AG09309 (cell line): ENCODE data around the gene CDH4.

ENCODE experiments used
- DNase-seq: peaks from one replicate; pipeline ENCODE4 v3.0.0-alpha.2; 2010; ENCODE audit warnings: low read depth
- H3K4me3 ChIP-seq: 2 replicates; pipeline ENCODE4 v1.5.1; 2011; ENCODE audit warnings: mild to moderate bottlenecking, low read depth, low read length, moderate library complexity; ENCODE audit not compliant: control insufficient read depth
- CTCF ChIP-seq: IDR thresholded peaks from 2 replicates; pipeline ENCODE4 v1.5.1; 2011; ENCODE audit warnings: mild to moderate bottlenecking, low read depth, low read length, inconsistent platforms; ENCODE audit not compliant: insufficient read depth, control insufficient read depth; ENCODE audit errors: missing control alignments

The CDH4 gene

GRCh38 chr20:61460261-61461052 lies 208.4 kb downstream of the CDH4 start:
- H3K4me3 ChIP-seq, result no peak overlapping the region
- no peak for TF ChIP-seq CTCF
- DNase-seq, result no peak

DNA sequence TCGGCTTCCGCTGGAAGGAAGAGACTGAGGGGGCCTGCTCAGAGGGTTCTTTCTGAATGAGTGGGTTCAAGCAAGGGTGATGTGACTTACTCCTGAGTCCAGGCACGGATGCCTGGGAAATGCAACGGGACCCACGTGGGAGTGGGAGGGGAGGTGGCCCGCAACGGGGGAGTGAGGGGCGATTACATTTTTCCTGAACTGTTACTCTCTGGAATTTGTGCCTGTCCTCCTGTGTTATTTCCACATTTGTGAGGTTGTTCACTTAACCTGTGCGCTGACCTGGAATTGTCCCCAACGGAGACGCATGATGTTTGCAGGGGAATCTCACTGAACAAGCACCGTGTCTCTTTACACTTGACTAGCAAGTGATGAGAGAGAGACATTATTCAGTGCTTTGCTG lies 209.4 kb downstream of the CDH4 start:
- no peak overlapping the region for H3K4me3 ChIP-seq
- no peak for DNase-seq
- no peak for TF ChIP-seq CTCF

GRCh38 chr20:61464307-61465303 lies 212.5 kb downstream of the CDH4 start:
- no peak for TF ChIP-seq CTCF
- no peak overlapping the region for H3K4me3 ChIP-seq
- DNase-seq, result no peak

- DNase-seq, result no peak
- H3K4me3 ChIP-seq, result no peak overlapping the region
- TF ChIP-seq CTCF, result no peak
Observed at GRCh38 chr20:61475729-61476128, 223.7 kb downstream of the CDH4 start.

GRCh38 chr20:61476956-61477355 lies 224.9 kb downstream of the CDH4 start:
- H3K4me3 ChIP-seq, result no peak overlapping the region
- no peak for DNase-seq
- TF ChIP-seq CTCF, result no peak

DNA sequence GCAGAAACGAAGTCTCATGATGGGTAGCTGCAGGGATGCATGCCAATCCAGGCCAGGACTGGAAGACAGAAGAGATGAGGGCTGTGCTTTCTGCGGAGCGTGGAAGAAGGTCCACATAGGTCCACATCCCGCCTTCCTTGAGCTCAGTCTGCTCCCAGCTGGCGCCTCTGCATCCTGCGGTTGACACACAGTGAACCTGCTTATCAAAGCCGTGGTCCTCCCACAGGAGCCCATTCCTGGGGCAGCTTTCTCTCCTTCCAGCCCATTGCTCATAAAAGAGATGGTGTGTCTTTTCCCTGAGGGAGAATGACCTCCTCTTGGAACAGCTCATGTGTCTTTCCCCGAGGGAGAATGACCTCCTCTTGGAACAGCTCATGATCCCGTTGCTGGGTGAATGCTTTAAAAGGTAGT lies 225.4 kb downstream of the CDH4 start:
- H3K4me3 ChIP-seq, result no peak overlapping the region
- no peak for DNase-seq
- TF ChIP-seq CTCF, result no peak
